HepG2 (cell line): ENCODE data around the gene ADAMTSL3. TPM values are rescaled to one million over a fixed set of nuclear protein-coding genes. Genes with fewer than 3 reads are reported as not detected.

Source experiments
- ATAC-seq: fragments of 200-7000 bp; cut with Tn5 transposase; 3 replicates; pipeline ENCODE4 v1.9.1; 2020; ENCODE audit warnings: mild to moderate bottlenecking, moderate library complexity
- BruUV-seq: library from RNA; stranded (reverse); fragments of 400-500 nt; replicated peaks from 2 replicates; lab custom pipeline; 2021; lab: Mats Ljungman, UMichigan
- CTCF ChIA-PET: fragments of 300-600 bp; formaldehyde crosslinking; extraction: SDS; loops from one replicate; lab custom pipeline; 2021; ENCODE audit warnings: low total read pairs, inconsistent platforms, low intra/inter-chr PET ratio; lab: Yijun Ruan, JAX
- POLR2A ChIA-PET: fragments of 350-600 bp; sonication (Branson Sonifier 250); formaldehyde crosslinking; loops from one replicate; lab custom pipeline; 2020; ENCODE audit warnings: antibody characterized with exemption, inconsistent platforms; lab: Yijun Ruan, JAX
- DNase-seq: peaks from one replicate; pipeline ENCODE4 v3.0.0-alpha.2; 2015; ENCODE audit warnings: low spot score
- FAIRE-seq: peaks from 3 replicates; lab custom pipeline; 2011; peaks lifted over from hg19 to GRCh38; lab: Jason Lieb, UNC
- H2AFZ ChIP-seq: one replicate; pipeline ENCODE4 v1.6.1; 2011; ENCODE audit warnings: low read length, inconsistent platforms
- H3K27ac ChIP-seq: fragments of 300-600 bp; 3 replicates; pipeline ENCODE4 v1.8.0; 2011; ENCODE audit warnings: mixed run types, mild to moderate bottlenecking, mixed read lengths, low read length, inconsistent platforms; ENCODE audit not compliant: insufficient read depth; ENCODE audit errors: extremely low read length
- H3K27me3 ChIP-seq, 2 experiments: fragments of 200-600 bp in 1 of 2; 2 replicates in 1 of 2; 3 replicates in 1 of 2; pipeline versions ENCODE4 v1.6.0 to v1.8.0; 2011; ENCODE audit warnings: low read length in 2 of 2, mild to moderate bottlenecking in 2 of 2, moderate library complexity in 2 of 2, inconsistent platforms in 1 of 2; ENCODE audit not compliant: insufficient read depth in 2 of 2, control insufficient read depth in 1 of 2
- H3K36me3 ChIP-seq, 2 experiments: fragments of 200-600 bp in 1 of 2; replicated peaks in 1 of 2; 2 replicates in 1 of 2; 3 replicates in 1 of 2; pipeline versions ENCODE4 v1.5.1 to v1.8.0; 2011; ENCODE audit warnings: low read length in 2 of 2, inconsistent platforms in 1 of 2; ENCODE audit not compliant: insufficient read depth in 2 of 2, control insufficient read depth in 1 of 2
- H3K4me1 ChIP-seq: 2 replicates; pipeline ENCODE4 v1.5.1; 2012; ENCODE audit warnings: low read length, inconsistent platforms; ENCODE audit not compliant: insufficient read depth
- H3K4me2 ChIP-seq: 2 replicates; pipeline ENCODE4 v1.6.0; 2011; ENCODE audit warnings: low read depth, low read length, inconsistent platforms
- H3K4me3 ChIP-seq, 3 experiments: fragments of 200-600 bp in 1 of 3; sonication (generic), shearing (Covaris generic) in 1 of 3; replicated peaks in 1 of 3; 2 replicates each; pipeline ENCODE4 v1.5.1; 2011 to 2016; ENCODE audit warnings: low read length in 3 of 3, inconsistent platforms in 2 of 3, low read depth in 2 of 3, mild to moderate bottlenecking in 2 of 3, control low read depth in 1 of 3, mixed read lengths in 1 of 3; ENCODE audit not compliant: insufficient read depth in 1 of 3
- H3K79me2 ChIP-seq: one replicate; pipeline ENCODE4 v1.6.1; 2011; ENCODE audit warnings: low read length, inconsistent platforms; ENCODE audit not compliant: insufficient read depth
- H3K9ac ChIP-seq: 2 replicates; pipeline ENCODE4 v1.6.0; 2011; ENCODE audit warnings: mild to moderate bottlenecking, low read depth, low read length, inconsistent platforms; ENCODE audit not compliant: insufficient read depth
- H3K9me3 ChIP-seq: 2 replicates; pipeline ENCODE4 v1.5.1; 2012; ENCODE audit warnings: mild to moderate bottlenecking, low read length
- H4K20me1 ChIP-seq: 2 replicates; pipeline ENCODE4 v1.6.0; 2011; ENCODE audit warnings: inconsistent platforms, mild to moderate bottlenecking, low read length, moderate library complexity; ENCODE audit not compliant: insufficient read depth
- HOXD1 ChIP-seq: sonication (generic); formaldehyde crosslinking; IDR thresholded peaks from 2 replicates; pipeline ENCODE4 v1.5.0; 2020; ENCODE audit warnings: missing genetic modification reagents
- PITX1 ChIP-seq: sonication (generic); formaldehyde crosslinking; IDR thresholded peaks from 2 replicates; pipeline ENCODE4 v1.5.1; 2020; ENCODE audit warnings: mild to moderate bottlenecking, missing genetic modification reagents
- ZNF777 ChIP-seq: sonication (generic); formaldehyde crosslinking; IDR thresholded peaks from 2 replicates; pipeline ENCODE4 v1.4.0; 2020; ENCODE audit warnings: missing genetic modification reagents
- WGBS: methylation state at CpG from one replicate; pipeline ENCODE4 v1.1.6; 2017; ENCODE audit warnings: low lambda C conversion rate; 5-methylcytosine and 5-hydroxymethylcytosine counted together
- in situ Hi-C: cut with HindIII; loops from 2 replicates; pipeline ENCODE4 v1.10.0; 2017; ENCODE audit warnings: low pct_unique_long_range_greater_than_20kb; ENCODE audit not compliant: extremely low pct_ligation_motif_present
- intact Hi-C: fragments of 100-400 bp; cut with micrococcal nuclease; formaldehyde crosslinking; loops from one replicate; pipeline ENCODE4 v1.10.0; 2022; ENCODE audit not compliant: unreplicated experiment
- polyA plus RNA-seq, 8 experiments: library from polyadenylated mRNA; depleted of rRNA in 3 of 8; stranded (reverse) in 7 of 8; unstranded in 1 of 8; fragments of >200 nt; fragmentation: Illumina TruSeq in 4 of 8; extraction: Trizol in 4 of 8; gene quantifications; 2 replicates each; pipeline versions ENCODE4 v1.2.1 to v1.2.3, GENCODE V29; 2011 to 2016; ENCODE audit warnings: low read depth in 4 of 8, missing spikeins in 1 of 8, mixed read lengths in 1 of 8; ENCODE audit not compliant: insufficient read depth in 1 of 8
- total RNA-seq, 5 experiments: library from RNA; depleted of rRNA; stranded (reverse); fragments of >200 nt; fragmentation: Illumina TruSeq; extraction: Trizol; gene quantifications; 2 replicates each; pipeline ENCODE4 v1.2.3, GENCODE V29; 2016; ENCODE audit warnings: low read depth in 1 of 5
- TF ChIP-seq, protein P1 (sequence below): sonication (generic); formaldehyde crosslinking; IDR thresholded peaks from 2 replicates; pipeline ENCODE4 v1.5.1; 2020; ENCODE audit warnings: mild to moderate bottlenecking, missing genetic modification reagents, borderline replicate concordance
- TF ChIP-seq, protein P2 (sequence below): sonication (generic); formaldehyde crosslinking; IDR thresholded peaks from 2 replicates; pipeline ENCODE4 v1.5.0; 2020; ENCODE audit warnings: mild to moderate bottlenecking, low read depth, missing genetic modification reagents, borderline replicate concordance
- TF ChIP-seq, protein P3 (sequence below): sonication (generic); formaldehyde crosslinking; IDR thresholded peaks from 2 replicates; pipeline ENCODE4 v1.4.0; 2020; ENCODE audit warnings: missing genetic modification reagents

Gene ADAMTSL3
- total and polyA plus RNA-seq, 2 of the 13 experiments (the other 11 are each of a cell fraction or from before 2014, with no cell fraction given) = 0.04 to 0.09 TPM

DNA sequence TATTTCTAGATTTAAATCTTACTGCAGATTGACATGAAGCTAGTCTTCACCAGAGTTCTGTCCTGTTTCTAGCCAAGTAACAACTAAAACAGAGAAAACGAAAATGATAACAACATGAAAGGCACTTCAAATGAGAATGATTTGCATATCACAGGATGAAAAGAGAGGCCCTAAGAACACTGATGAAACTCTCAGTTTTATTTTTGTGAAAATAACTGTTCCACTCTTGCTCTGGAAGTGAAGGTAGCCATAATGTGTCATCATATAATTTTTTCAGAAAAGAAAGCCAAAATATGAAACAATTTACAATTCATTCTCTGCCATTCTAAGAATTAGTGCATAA, 274.4 kb downstream of the ADAMTSL3 start:
- ChIA-PET CTCF (no interaction called here), POLR2A (no interaction called here)
- Histone ChIP-seq H4K20me1 (no peaks in the 10 kb centered on the region), H3K9me3 (peaks cover 2% of the 10 kb centered on the region; the same call in 1 of the 2 replicates), H3K9ac (no peak overlapping the region), H3K36me3 (no peaks in the 10 kb centered on the region), H2AFZ (no peak overlapping the region), H3K27me3 (peaks cover 0 to 4% of the 10 kb centered on the region in 2 experiments; a peak in 1 of 5 replicates), H3K79me2 (no peaks in the 10 kb centered on the region), H3K4me2 (no peak overlapping the region), H3K27ac (no peak overlapping the region), H3K4me3 (no peak overlapping the region), H3K4me1 (peaks cover 30% of the 10 kb centered on the region)
- no TSS peak for BruUV-seq
- DNase-seq (no peak), ATAC-seq (no peak), FAIRE-seq (no peak)
- WGBS = 2% methylated on average over 1 of the region's 1 CpG
- in situ Hi-C loops (no loop called here), intact Hi-C loops (no loop called here)
- TF ChIP-seq, protein P1, sequence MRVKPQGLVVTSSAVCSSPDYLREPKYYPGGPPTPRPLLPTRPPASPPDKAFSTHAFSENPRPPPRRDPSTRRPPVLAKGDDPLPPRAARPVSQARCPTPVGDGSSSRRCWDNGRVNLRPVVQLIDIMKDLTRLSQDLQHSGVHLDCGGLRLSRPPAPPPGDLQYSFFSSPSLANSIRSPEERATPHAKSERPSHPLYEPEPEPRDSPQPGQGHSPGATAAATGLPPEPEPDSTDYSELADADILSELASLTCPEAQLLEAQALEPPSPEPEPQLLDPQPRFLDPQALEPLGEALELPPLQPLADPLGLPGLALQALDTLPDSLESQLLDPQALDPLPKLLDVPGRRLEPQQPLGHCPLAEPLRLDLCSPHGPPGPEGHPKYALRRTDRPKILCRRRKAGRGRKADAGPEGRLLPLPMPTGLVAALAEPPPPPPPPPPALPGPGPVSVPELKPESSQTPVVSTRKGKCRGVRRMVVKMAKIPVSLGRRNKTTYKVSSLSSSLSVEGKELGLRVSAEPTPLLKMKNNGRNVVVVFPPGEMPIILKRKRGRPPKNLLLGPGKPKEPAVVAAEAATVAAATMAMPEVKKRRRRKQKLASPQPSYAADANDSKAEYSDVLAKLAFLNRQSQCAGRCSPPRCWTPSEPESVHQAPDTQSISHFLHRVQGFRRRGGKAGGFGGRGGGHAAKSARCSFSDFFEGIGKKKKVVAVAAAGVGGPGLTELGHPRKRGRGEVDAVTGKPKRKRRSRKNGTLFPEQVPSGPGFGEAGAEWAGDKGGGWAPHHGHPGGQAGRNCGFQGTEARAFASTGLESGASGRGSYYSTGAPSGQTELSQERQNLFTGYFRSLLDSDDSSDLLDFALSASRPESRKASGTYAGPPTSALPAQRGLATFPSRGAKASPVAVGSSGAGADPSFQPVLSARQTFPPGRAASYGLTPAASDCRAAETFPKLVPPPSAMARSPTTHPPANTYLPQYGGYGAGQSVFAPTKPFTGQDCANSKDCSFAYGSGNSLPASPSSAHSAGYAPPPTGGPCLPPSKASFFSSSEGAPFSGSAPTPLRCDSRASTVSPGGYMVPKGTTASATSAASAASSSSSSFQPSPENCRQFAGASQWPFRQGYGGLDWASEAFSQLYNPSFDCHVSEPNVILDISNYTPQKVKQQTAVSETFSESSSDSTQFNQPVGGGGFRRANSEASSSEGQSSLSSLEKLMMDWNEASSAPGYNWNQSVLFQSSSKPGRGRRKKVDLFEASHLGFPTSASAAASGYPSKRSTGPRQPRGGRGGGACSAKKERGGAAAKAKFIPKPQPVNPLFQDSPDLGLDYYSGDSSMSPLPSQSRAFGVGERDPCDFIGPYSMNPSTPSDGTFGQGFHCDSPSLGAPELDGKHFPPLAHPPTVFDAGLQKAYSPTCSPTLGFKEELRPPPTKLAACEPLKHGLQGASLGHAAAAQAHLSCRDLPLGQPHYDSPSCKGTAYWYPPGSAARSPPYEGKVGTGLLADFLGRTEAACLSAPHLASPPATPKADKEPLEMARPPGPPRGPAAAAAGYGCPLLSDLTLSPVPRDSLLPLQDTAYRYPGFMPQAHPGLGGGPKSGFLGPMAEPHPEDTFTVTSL (CRISPR knock-in tag) = no peak
- TF ChIP-seq, protein P2, sequence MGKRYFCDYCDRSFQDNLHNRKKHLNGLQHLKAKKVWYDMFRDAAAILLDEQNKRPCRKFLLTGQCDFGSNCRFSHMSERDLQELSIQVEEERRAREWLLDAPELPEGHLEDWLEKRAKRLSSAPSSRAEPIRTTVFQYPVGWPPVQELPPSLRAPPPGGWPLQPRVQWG (CRISPR knock-in tag) = no peak
- TF ChIP-seq PITX1 (CRISPR knock-in tag) = no peak
- TF ChIP-seq HOXD1 (CRISPR knock-in tag) = no peak
- TF ChIP-seq, protein P3, sequence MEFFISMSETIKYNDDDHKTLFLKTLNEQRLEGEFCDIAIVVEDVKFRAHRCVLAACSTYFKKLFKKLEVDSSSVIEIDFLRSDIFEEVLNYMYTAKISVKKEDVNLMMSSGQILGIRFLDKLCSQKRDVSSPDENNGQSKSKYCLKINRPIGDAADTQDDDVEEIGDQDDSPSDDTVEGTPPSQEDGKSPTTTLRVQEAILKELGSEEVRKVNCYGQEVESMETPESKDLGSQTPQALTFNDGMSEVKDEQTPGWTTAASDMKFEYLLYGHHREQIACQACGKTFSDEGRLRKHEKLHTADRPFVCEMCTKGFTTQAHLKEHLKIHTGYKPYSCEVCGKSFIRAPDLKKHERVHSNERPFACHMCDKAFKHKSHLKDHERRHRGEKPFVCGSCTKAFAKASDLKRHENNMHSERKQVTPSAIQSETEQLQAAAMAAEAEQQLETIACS (CRISPR knock-in tag) = no peak
- TF ChIP-seq ZNF777 = no peak
